22Rv1 (cell line): ENCODE results near the gene CENPP.

Experiments
- ZFX ChIP-seq: fragments of 450-650 bp; IDR thresholded peaks from 2 replicates; pipeline ENCODE4 v1.6.1; 2017; ENCODE audit warnings: antibody characterized with exemption, borderline replicate concordance
- TF ChIP-seq, protein P1 (sequence below): fragments of 450-650 bp; IDR thresholded peaks from 2 replicates; pipeline ENCODE4 v1.5.1; 2017; ENCODE audit warnings: mild to moderate bottlenecking

DNA sequence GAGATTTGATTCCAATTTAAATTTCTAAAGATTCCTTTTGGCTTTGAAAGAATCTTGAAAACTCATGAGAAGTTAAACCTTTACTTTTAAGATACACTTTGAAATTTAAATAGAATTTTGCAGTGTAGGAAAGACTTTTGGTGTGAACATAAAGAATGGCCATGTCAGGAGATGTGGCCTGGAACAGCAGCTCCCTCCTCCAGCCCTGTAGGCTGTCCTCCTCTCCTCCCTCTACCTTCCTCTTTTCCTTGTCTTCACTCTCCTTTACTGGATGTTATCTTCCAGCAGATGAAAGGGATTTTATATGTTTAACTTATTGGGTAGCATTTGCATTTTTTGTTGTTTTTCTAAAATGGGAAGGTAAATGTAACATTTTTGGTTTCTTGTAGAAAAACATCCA is 137.6 kb downstream of the CENPP start:
- TF ChIP-seq, protein P1, sequence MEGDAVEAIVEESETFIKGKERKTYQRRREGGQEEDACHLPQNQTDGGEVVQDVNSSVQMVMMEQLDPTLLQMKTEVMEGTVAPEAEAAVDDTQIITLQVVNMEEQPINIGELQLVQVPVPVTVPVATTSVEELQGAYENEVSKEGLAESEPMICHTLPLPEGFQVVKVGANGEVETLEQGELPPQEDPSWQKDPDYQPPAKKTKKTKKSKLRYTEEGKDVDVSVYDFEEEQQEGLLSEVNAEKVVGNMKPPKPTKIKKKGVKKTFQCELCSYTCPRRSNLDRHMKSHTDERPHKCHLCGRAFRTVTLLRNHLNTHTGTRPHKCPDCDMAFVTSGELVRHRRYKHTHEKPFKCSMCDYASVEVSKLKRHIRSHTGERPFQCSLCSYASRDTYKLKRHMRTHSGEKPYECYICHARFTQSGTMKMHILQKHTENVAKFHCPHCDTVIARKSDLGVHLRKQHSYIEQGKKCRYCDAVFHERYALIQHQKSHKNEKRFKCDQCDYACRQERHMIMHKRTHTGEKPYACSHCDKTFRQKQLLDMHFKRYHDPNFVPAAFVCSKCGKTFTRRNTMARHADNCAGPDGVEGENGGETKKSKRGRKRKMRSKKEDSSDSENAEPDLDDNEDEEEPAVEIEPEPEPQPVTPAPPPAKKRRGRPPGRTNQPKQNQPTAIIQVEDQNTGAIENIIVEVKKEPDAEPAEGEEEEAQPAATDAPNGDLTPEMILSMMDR, result no peak
- no peak for TF ChIP-seq ZFX
